HG03066 (cell line): Measurements from ENCODE around the gene GLIS1.

Source experiments
- ATAC-seq: cut with Tn5 transposase; IDR thresholded peaks from one replicate; pipeline ENCODE4 v1.9.1; 2021; ENCODE audit warnings: low read depth; ENCODE audit not compliant: unreplicated experiment

GLIS1 gene

GRCh38 chr1:53696051-53696450 is 42.9 kb downstream of the GLIS1 start:
- no peak for ATAC-seq

GRCh38 chr1:53695116-53695515 is 43.8 kb downstream of the GLIS1 start:
- ATAC-seq = no peak

GRCh38 chr1:53694718-53695091 is 44.3 kb downstream of the GLIS1 start:
- ATAC-seq = no peak

- no peak for ATAC-seq
Observed at GRCh38 chr1:53693773-53694717, 44.9 kb downstream of the GLIS1 start.

GRCh38 chr1:53693339-53693738 is 45.6 kb downstream of the GLIS1 start:
- ATAC-seq = no peak

DNA sequence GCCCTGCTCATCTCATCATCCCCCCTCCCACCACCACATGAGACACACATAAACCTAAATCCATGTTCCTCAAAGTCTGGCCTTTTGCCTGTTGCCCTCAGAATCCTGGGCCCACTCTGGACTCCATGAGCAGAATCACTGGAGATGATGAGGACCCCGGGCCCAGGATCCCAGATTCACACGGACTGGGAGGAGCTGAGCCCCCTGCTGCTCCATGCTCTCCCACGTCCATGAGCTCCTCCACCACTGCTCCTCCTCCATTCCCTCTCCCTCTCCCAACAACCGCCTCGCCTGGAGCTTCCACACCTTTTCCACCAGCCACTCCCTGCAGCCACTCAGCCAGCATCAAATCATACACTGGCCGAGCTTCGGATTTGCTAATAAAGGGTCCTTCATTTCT is 47.6 kb downstream of the GLIS1 start:
- no peak for ATAC-seq

DNA sequence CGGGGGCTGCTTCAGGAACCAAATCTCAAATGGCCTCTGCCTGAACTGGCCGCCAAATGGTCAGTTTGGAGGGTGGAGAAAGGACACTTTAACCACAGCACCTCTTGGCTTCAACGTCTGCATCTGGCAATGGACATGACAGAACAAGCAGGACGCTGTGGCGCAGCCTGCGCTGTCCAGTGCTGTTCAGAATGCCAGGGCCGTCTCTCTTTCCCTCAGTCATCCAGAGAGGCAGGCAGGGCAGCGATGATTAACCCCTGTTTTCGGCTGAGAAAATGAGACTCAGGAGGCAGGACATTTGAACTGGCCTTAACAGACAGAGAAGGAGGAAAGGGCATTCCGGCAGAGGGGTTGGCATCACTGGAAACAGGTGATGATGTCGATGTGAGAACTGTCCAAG is 48.6 kb downstream of the GLIS1 start:
- ATAC-seq = no peak

DNA sequence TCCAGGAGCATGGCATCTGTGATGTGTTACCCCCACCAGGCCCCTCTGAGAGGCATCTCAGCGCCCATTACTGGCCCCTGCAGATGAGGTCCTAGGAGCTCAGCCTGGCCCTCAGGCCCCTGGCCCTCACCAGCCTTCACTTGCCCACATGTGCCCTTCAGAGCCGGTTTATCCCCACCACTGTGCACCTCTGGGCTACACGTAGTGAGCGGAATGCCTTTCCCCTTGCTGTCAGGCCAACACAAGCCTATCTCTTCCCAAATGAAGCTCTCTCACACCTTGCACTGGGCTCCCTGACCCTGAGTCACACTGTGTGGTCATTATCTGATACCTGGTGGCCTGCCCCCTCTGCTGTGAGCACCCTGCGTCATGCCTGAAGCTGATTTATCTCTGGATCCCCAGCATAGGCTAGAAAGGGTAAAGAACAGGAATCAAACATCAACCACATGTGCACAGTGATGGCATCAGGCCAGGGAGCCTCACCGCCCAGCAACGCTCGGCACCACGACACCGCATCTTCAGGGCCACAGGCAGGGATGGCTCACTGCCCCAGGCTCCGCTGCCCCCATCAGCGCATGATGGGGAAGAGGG is 49.1 kb downstream of the GLIS1 start:
- no peak for ATAC-seq

GRCh38 chr1:53689223-53689622 is 49.7 kb downstream of the GLIS1 start:
- ATAC-seq = no peak

DNA sequence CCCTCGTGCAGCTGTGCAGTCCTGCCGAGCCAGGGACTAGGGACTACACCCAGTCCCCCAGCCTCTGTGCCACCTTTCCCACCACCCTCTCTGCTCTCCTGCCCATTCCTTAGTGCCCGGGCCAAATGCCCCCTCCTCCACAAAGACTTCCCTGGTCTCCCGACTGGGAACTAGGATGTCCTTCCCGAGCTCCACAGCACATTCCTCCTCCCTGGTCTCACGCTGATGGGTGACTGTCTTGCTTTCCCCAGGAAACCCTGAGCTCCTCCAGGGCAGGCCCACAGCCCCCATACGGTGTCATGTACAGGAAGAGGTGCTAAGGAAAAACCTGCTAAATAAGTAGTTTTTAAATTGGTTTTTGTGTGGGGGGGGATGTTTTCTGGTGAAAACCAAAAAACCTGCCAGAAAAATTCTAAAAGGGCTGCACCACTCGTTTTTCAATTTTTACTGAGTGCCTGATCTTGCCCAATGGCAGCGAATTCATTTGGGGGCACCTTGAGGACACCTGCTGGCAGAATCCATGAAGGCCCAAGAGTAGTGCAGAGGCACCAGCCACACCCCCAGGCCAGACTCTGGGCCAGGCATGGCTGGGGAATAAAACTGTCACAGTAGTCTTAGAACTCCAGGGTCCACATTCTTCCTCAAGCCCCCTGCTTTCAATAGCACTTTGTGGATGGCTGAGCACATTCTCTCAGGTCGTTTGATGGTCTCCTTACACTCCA is 50.4 kb downstream of the GLIS1 start:
- ATAC-seq = no peak

- no peak for ATAC-seq
Observed at GRCh38 chr1:53687901-53688300, 51.1 kb downstream of the GLIS1 start.

GRCh38 chr1:53687426-53687825 is 51.5 kb downstream of the GLIS1 start:
- no peak for ATAC-seq

DNA sequence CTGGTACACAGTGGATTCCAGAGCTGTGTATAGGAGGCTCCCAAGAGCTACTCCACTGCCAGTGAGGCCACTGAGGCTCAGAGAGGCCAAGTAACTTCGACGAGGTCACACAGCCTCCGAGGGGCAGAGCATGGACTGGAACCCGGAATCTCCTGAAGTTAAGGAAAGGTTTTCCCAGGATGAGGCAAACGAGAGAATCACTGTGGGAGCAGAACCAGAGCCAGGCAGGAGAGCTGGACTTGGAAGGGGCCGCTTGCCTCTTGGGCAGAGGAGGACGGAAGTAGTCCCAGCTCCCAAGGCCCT is 52.0 kb downstream of the GLIS1 start:
- ATAC-seq = no peak

- ATAC-seq = no peak
Observed at GRCh38 chr1:53686091-53686964, 52.6 kb downstream of the GLIS1 start.

DNA sequence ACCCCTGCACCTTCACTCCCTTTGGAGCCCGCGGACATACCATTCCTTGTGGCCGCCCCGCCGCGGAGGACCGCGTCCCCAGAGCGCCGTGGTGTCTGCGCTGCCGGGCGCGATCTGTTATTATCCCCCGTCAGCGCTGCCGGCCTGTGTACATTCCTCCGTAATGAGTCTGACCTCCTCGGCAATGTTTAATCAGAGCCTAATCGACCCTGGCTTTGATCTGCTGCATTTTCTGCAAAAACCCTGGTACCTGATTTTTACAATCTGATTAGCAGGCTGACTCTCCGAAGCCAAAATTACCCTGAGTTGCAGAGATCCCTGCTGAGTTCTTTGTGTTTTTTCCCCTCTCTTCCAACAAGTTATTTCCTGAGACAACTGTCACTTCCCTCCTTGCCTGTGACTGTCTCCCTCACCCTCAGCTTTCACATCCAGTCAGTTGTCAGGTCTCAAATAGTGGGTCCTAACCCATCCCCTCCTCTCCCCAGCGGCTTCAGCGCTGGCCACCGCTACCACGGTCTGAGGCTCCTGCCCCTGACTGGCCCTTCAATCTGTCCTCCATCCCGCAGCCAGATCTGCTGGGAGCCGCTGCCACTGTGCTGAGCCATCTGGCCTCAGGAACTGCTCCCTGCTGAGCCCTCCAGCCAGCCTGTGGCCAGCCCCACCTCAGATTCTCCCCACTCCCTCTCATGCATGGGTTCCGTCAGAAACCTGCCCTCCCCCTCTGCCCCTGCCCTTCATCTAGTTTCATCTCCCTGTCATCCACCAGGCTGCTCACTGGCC is 53.5 kb downstream of the GLIS1 start:
- no peak for ATAC-seq

- no peak for ATAC-seq
Observed at GRCh38 chr1:53684741-53685140, 54.2 kb downstream of the GLIS1 start.

DNA sequence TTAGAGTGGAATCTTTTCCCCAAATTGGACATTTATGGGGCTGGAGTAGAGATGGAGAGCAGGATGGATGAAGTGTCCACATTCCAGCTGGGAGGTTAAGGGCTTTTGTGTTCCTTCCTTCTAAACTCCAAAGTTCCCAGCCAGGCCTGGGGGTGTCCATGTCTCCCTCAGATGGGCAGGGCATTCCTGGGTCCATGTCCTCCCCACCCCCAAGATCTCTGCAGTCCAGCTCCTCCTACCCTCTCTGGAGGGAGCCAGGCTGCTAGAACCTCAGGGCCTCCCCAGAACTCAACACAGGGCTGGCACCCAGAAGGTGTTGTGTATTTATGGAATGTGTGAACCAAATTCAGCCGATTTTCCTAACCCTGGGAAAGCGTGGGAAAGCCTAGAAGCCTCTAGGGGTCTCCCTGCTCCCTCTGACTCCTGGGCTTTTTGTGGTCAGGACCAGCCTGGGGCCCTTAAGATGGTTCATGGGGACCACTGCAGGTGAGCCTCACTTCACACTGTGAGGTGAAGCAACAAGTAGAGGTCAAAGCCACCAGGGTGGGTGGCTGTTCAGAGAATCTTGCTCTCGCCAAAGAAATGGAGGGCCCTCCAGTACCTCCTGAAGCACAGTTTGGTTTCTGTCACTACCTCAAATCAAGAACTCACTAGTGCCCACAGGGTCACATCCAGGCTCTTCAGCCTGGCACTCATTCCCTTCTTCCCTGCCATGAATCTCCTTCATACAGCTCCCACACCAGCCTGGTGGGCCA is 54.8 kb downstream of the GLIS1 start:
- no peak for ATAC-seq

DNA sequence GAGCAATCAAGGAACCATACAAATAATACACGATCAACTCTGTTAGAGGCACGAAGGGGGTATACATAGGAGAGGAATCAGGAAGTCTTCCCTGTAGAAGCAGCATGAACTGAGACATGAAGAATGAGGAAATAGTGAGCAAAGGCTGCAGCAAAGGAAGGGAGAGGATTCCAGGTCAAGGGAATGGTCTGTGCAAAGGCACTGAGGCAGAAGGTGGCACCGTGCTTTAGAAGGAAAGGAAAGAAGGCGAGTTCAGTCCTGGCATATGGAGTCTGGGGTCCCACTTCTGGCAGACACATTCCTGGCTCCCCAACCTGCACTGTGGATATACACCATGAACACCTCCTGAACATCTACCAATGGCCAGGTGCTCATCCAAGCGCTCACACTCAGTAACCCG is 56.1 kb downstream of the GLIS1 start:
- ATAC-seq = no peak

- no peak for ATAC-seq
Observed at GRCh38 chr1:53681977-53682685, 56.8 kb downstream of the GLIS1 start.
